ENCODE measurements around the gene SLC10A4.

The SLC10A4 gene

DNA sequence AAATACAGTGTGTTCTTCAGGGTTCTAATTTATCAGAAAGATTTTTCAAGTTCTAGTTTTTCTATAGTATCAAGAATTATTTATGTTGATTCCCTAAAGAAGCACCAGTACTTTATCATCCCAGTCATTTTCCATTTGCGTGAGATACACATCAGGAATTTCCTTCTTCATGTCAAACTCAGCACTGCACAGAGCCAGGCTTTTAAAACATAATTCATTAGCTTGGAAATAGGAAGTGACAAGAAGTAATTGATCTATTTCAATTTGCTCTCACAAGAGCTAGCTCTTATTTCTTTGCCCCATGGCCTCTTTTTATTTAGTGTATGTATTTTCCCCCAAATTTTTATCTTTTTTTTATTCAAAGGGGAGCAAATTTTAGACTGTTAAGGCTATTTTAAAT is 13.0 kb upstream of the SLC10A4 start:
- TF ChIP-seq SPI1 (IDR thresholded peaks at IDR 0.05; ENCODE audit: borderline replicate concordance, low read depth) = no peak
- TF ChIP-seq CTCF (IDR thresholded peaks at IDR 0.05; ENCODE audit: insufficient read depth, low read length) = no peak
- Histone ChIP-seq H3K4me3 (replicated peaks; ENCODE audit: insufficient read depth, low read length) (no peak overlapping the region), H3K27me3 (ENCODE audit: insufficient read depth, poor library complexity, severe bottlenecking) (no peaks in the 10 kb centered on the region), H3K27ac (replicated peaks) (no peak overlapping the region)
- DNase-seq (ENCODE audit: low read depth in 1 of 2, low spot score in 1 of 2) = no peak

DNA sequence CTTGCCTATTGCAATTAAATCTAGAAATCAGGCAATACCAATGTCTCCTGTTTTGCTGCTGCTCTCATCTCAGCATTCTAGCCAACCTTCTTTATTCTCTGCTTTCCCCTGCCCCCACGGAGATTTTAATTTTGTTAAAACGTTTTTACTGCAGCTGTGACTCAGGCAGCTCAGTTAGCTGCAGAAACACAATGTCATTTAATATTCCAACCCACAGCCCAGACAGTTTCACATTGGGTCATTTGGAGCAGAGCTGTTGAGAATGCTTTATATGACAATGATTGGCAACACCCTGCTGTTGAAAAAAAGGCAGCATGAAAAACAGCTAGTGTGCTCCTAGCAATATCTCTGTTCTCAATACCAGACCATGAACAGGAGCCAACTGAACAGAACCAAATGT is 12.6 kb upstream of the SLC10A4 start:
- TF ChIP-seq REST (IDR thresholded peaks at IDR 0.05; ENCODE audit: insufficient replicate concordance, low read depth) (no peak), GABPA (IDR thresholded peaks at IDR 0.05; ENCODE audit: low read depth) (no peak), SPI1 (IDR thresholded peaks at IDR 0.05; ENCODE audit: borderline replicate concordance, low read depth) (no peak), POLR2AphosphoS5 (IDR thresholded peaks at IDR 0.05; ENCODE audit: low read depth) (no peak)
- DNase-seq (ENCODE audit: low read depth in 1 of 2, low spot score in 1 of 2) = no peak
- H3K27me3 ChIP-seq (ENCODE audit: insufficient read depth, poor library complexity, severe bottlenecking) = no peaks in the 10 kb centered on the region
- H3K4me3 ChIP-seq (replicated peaks; ENCODE audit: insufficient read depth, low read length) = no peak overlapping the region
- H3K27ac ChIP-seq (replicated peaks) = no peak overlapping the region

DNA sequence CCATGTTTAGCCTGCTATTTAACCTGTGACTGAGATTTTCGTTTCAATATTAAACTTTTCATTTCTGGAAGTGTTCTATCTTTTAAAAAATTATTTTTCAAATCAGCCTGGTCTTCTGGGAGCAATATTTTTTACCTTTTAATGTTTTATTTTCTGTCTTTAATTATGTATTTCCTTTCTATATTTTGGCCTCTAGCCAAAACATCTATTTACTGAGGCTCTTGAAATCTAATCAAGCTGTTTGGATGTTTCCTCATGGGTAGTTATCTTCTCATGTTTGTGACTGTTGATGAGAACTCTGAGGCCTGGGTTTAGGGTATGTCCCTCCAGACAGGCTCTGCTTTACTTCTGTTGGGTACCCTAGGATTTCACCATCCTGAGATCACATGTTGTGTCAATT is 10.3 kb upstream of the SLC10A4 start:
- no peak for DNase-seq (ENCODE audit: low read depth in 1 of 2, low spot score in 1 of 2)
- H3K27ac ChIP-seq (replicated peaks) = no peak overlapping the region
- TF ChIP-seq SPI1 (IDR thresholded peaks at IDR 0.05; ENCODE audit: borderline replicate concordance, low read depth) (no peak), POLR2AphosphoS5 (IDR thresholded peaks at IDR 0.05; ENCODE audit: low read depth) (no peak), GABPA (IDR thresholded peaks at IDR 0.05; ENCODE audit: low read depth) (no peak), REST (IDR thresholded peaks at IDR 0.05; ENCODE audit: insufficient replicate concordance, low read depth) (no peak), CTCF (IDR thresholded peaks at IDR 0.05; ENCODE audit: insufficient read depth, low read length) (no peak)
- H3K27me3 ChIP-seq (ENCODE audit: insufficient read depth, poor library complexity, severe bottlenecking) = no peaks in the 10 kb centered on the region
- H3K4me3 ChIP-seq (replicated peaks; ENCODE audit: insufficient read depth, low read length) = no peak overlapping the region

GRCh38 chr4:48475770-48476169 is 7.4 kb upstream of the SLC10A4 start:
- H3K4me3 ChIP-seq (replicated peaks; ENCODE audit: insufficient read depth, low read length) = no peak overlapping the region
- TF ChIP-seq REST (IDR thresholded peaks at IDR 0.05; ENCODE audit: insufficient replicate concordance, low read depth) = no peak
- TF ChIP-seq GABPA (IDR thresholded peaks at IDR 0.05; ENCODE audit: low read depth) = no peak
- TF ChIP-seq CTCF (IDR thresholded peaks at IDR 0.05; ENCODE audit: insufficient read depth, low read length) = no peak
- TF ChIP-seq SPI1 (IDR thresholded peaks at IDR 0.05; ENCODE audit: borderline replicate concordance, low read depth) = no peak
- TF ChIP-seq POLR2AphosphoS5 (IDR thresholded peaks at IDR 0.05; ENCODE audit: low read depth) = no peak
- no peak overlapping the region for H3K27ac ChIP-seq (replicated peaks)
- no peaks in the 10 kb centered on the region for H3K27me3 ChIP-seq (ENCODE audit: insufficient read depth, poor library complexity, severe bottlenecking)
- no peak for DNase-seq (ENCODE audit: low read depth in 1 of 2, low spot score in 1 of 2)
